Lung microvascular endothelial cell (primary cell): ENCODE measurements around the gene ADGRG3. TPM values are rescaled to one million over a fixed set of nuclear protein-coding genes. Genes with fewer than 3 reads are reported as not detected.

ENCODE experiments used
- DNase-seq, 2 donors: peaks; one replicate each; pipeline versions ENCODE4 v3.0.0 to v3.0.0-alpha.2; 2010; ENCODE audit warnings: low read depth in 2 of 2
- total RNA-seq: library from RNA; depleted of rRNA; stranded (reverse); fragments of >200 nt; gene quantifications from 2 replicates; pipeline ENCODE4 v1.2.1, GENCODE V29; 2014

Gene ADGRG3
- total RNA-seq, 1 donor from 2014 or later, result 8.3 TPM

- peak in 1 of 2 donors; percentile 27 for DNase-seq
These were observed 37.7 kb upstream of the ADGRG3 start for GRCh38 chr16:57630407-57630797.

GRCh38 chr16:57630931-57631845, 36.9 kb upstream of the ADGRG3 start:
- no peak for DNase-seq

- no peak for DNase-seq
These were observed 35.5 kb upstream of the ADGRG3 start for GRCh38 chr16:57632568-57632967.

- DNase-seq, result no peak
These were observed 34.6 kb upstream of the ADGRG3 start for GRCh38 chr16:57633383-57634064.

GRCh38 chr16:57634171-57634570, 33.9 kb upstream of the ADGRG3 start:
- DNase-seq, result peak in 1 of 2 donors; percentile 27

GRCh38 chr16:57635266-57636097, 32.6 kb upstream of the ADGRG3 start:
- no peak for DNase-seq

GRCh38 chr16:57636184-57636583, 31.9 kb upstream of the ADGRG3 start:
- no peak for DNase-seq

- DNase-seq, result no peak
These were observed 31.1 kb upstream of the ADGRG3 start for GRCh38 chr16:57637020-57637419.

- peak; percentile 53 to 65 for DNase-seq
These were observed 30.7 kb upstream of the ADGRG3 start for GRCh38 chr16:57637424-57637823.

GRCh38 chr16:57637965-57638364, 30.1 kb upstream of the ADGRG3 start:
- no peak for DNase-seq

- no peak for DNase-seq
These were observed 29.7 kb upstream of the ADGRG3 start for GRCh38 chr16:57638381-57638780.

- DNase-seq, result peak in 1 of 2 donors; percentile 55
These were observed 28.8 kb upstream of the ADGRG3 start for GRCh38 chr16:57639172-57639887.

- no peak for DNase-seq
These were observed 27.9 kb upstream of the ADGRG3 start for GRCh38 chr16:57640185-57640584.

- DNase-seq, result no peak
These were observed 27.5 kb upstream of the ADGRG3 start for GRCh38 chr16:57640612-57641011.

GRCh38 chr16:57642160-57643135, 25.7 kb upstream of the ADGRG3 start:
- DNase-seq, result peak in 1 of 2 donors; percentile 24

- DNase-seq, result peak; percentile 39 to 46
These were observed 24.8 kb upstream of the ADGRG3 start for GRCh38 chr16:57643147-57643874.

GRCh38 chr16:57643910-57644309, 24.2 kb upstream of the ADGRG3 start:
- no peak for DNase-seq

- DNase-seq, result no peak
These were observed 23.6 kb upstream of the ADGRG3 start for GRCh38 chr16:57644383-57645014.

GRCh38 chr16:57645169-57645568, 22.9 kb upstream of the ADGRG3 start:
- no peak for DNase-seq
